Endothelial cell of umbilical vein (primary cell): ENCODE results near the gene ATXN7.

Source experiments
- CTCF ChIP-seq, 2 donors: IDR thresholded peaks; 1 replicate in 1 of 2; 2 replicates in 1 of 2; pipeline ENCODE4 v1.5.1; 2011; ENCODE audit warnings: low read length in 2 of 2, mild to moderate bottlenecking in 2 of 2, moderate library complexity in 2 of 2, control low read depth in 1 of 2, inconsistent platforms in 1 of 2, low read depth in 1 of 2; ENCODE audit not compliant: insufficient read depth in 1 of 2; ENCODE audit errors: extremely low read depth in 1 of 2
- GATA2 ChIP-seq: IDR thresholded peaks from 2 replicates; pipeline ENCODE4 v1.7.0; 2011; ENCODE audit warnings: low read depth, mild to moderate bottlenecking, moderate library complexity, mixed read lengths, low read length; ENCODE audit not compliant: insufficient read length, insufficient read depth
- MYC ChIP-seq: IDR thresholded peaks from one replicate; pipeline ENCODE4 v1.6.1; 2011; ENCODE audit warnings: mild to moderate bottlenecking, low read depth, low read length

DNA sequence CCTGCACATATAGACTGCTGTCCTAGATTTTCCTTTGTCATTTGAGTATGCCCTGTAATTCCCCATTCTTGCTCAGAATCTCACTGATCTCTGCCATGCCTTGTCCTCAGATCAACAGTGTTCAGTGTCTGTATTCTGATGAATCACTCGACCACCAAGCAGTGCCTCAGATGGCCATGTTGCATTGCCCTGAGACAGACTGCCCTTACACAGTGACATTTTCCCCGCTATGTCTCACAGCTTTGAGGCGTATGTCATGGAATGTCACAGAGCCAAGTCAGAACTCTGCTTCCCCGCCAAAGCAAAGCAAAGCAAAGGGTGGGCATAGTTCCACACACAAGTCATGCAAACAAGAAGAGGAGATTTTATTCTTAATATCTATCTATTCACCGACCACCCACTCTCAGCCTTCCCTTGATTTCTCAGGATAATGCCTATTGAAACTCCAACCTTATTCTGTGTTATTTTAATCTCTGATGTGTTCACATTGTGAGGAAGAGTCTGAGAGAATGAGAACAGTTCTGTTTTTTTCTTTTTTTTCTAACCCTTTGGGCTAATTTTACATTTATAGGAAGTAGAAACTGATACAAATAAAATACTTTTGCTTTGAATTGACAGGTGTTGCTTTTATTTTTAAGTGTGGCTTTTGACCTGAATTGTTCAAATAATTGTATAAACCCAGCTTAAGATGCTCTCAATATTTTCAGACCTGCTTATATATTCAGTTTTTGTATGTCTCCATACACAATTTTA is 176.5 kb downstream of the ATXN7 start:
- TF ChIP-seq CTCF (IDR thresholded peaks at IDR 0.05; ENCODE audit: extremely low read depth in 1 of 2, insufficient read depth in 1 of 2, low read depth in 1 of 2, low read length in 2 of 2) (no peak), MYC (no peak), GATA2 (no peak)
